AG09309 (cell line): ENCODE measurements around the gene PLCXD1.
"Not testable (repeated sequence)": the region's sequence is repeated elsewhere in the genome, so short reads cannot be mapped to it uniquely, and the experiment has no call there.

Experiments
- DNase-seq: peaks from one replicate; pipeline ENCODE4 v3.0.0-alpha.2; 2010; ENCODE audit warnings: low read depth
- H3K4me3 ChIP-seq: 2 replicates; pipeline ENCODE4 v1.5.1; 2011; ENCODE audit warnings: mild to moderate bottlenecking, low read depth, low read length, moderate library complexity; ENCODE audit not compliant: control insufficient read depth
- TF ChIP-seq, protein P1 (sequence below): IDR thresholded peaks from 2 replicates; pipeline ENCODE4 v1.5.1; 2011; ENCODE audit warnings: mild to moderate bottlenecking, low read depth, low read length, inconsistent platforms; ENCODE audit not compliant: insufficient read depth, control insufficient read depth; ENCODE audit errors: missing control alignments

PLCXD1 gene

DNA sequence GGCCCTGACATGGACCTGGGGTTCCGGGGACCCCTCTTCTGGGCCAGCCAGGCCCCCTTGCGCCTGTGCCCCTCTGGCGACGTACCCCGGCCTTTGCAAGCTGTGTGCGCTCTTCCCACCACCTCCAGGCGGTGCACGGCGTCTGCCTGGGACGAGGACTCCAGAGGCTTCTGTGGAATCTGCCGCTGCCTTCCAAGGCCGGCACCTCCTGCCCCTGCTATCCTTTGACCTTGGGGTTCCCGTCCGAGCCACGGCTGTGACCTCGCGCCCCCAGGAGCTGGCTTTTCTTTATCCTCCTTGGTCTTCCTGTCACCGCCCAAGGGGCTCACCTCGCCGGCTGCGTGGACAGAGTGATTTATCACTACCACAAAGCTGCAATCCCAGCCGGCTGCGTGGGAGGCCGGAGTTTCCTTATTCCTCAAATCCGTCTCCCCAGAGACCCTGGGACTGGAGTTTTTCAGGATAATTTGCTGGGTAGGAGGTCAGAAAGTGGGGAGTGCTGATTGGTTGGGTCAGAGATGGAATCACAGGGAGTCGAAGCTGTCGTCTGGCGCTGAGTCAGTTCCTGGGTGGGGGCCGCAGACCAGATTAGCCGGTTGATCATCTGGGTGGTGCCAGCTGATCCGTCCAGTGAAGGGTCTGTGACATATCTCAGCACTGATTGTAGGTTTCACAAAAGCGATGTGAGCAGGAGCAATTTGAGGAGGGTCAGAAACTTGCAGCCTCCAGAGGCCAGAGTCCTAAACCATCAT lies 19.8 kb upstream of the PLCXD1 start:
- no peak overlapping the region for H3K4me3 ChIP-seq
- TF ChIP-seq, protein P1, sequence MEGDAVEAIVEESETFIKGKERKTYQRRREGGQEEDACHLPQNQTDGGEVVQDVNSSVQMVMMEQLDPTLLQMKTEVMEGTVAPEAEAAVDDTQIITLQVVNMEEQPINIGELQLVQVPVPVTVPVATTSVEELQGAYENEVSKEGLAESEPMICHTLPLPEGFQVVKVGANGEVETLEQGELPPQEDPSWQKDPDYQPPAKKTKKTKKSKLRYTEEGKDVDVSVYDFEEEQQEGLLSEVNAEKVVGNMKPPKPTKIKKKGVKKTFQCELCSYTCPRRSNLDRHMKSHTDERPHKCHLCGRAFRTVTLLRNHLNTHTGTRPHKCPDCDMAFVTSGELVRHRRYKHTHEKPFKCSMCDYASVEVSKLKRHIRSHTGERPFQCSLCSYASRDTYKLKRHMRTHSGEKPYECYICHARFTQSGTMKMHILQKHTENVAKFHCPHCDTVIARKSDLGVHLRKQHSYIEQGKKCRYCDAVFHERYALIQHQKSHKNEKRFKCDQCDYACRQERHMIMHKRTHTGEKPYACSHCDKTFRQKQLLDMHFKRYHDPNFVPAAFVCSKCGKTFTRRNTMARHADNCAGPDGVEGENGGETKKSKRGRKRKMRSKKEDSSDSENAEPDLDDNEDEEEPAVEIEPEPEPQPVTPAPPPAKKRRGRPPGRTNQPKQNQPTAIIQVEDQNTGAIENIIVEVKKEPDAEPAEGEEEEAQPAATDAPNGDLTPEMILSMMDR, result no peak
- no peak for DNase-seq

GRCh38 chrX:261919-262352 lies 19.2 kb upstream of the PLCXD1 start:
- H3K4me3 ChIP-seq, result no peak overlapping the region
- DNase-seq, result no peak
- TF ChIP-seq, protein P1, result no peak

DNA sequence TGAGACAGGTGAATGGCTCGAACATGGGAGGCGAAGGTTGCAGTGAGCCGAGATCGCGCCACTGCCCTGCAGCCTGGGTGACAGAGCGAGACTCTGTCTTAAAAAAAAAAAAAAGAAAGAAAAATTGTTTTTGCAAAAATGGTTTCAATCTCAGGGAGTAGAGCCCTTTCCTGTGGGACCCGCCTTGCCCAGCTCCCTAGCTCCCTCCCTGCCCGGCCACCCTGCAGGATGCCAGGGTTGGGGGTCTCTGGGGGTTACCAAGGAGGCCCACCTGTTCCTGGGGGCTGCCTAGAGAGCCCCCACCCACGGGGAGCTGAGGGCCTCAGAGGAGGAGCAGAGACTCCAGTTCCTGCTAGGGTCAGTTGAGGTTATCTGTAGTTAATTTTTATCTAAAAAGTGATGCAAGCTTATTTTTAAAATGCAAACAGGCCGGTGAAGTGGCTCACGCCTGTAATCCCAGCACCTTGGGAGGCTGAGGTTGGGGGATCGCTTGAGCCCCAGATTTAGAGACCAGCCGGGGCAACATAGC lies 18.7 kb upstream of the PLCXD1 start:
- TF ChIP-seq, protein P1, result no peak
- no peak for DNase-seq
- H3K4me3 ChIP-seq, result no peak overlapping the region

DNA sequence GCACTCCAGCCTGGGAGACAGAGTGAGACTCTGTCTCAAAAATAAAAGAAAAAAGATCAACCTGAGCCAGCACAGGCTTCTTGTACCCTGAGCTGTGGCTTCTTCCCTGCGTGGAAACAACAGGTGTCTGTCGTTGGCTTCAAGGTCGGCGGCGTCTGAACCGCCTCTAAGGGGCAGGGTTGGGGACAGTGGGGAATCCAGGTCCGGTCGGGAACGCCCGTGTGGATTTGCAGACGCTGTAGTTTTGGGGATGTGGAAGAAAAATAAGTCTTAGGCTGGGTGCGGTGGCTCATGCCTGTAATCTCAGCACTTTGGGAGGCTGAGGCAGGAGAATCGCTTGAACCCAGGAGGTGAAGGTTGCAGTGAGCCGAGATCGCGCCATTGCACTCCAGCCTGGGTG lies 17.2 kb upstream of the PLCXD1 start:
- not testable (repeated sequence) for DNase-seq, H3K4me3 ChIP-seq

GRCh38 chrX:264634-265455 lies 16.3 kb upstream of the PLCXD1 start:
- TF ChIP-seq, protein P1, result no peak
- DNase-seq, result no peak

DNA sequence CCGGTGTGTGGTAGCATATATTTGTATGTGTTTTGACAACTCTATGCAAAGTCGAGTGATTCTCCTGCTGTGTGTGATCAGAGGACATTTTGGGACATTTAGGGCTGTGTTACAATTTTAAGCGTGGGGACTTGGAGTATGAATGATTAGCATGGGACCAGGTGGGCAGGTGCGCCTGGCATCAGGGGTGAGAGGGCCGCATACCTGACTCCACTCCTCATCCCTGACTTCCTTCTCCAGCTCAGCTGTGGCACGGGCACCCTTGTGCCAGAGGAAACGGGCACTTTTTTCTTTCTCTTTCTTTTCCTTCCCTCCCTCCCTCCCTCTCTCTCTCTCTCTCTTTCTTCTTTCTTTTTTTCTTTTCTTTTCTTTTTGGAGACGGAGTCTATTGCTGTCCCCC lies 15.7 kb upstream of the PLCXD1 start:
- no peak for DNase-seq
- TF ChIP-seq, protein P1, result no peak
- H3K4me3 ChIP-seq, result no peak overlapping the region

More at GRCh38 chrX:264634-265455, 16.3 kb upstream of the PLCXD1 start:
- no peak overlapping the region for H3K4me3 ChIP-seq
